Esophagus squamous epithelium (tissue), 5 donors: ENCODE results near the gene PIM2. TPM values are rescaled to one million over a fixed set of nuclear protein-coding genes. Genes with fewer than 3 reads are reported as not detected.

Experiments used
- DNase-seq: peaks from one replicate; lab custom pipeline; 2025; lab: John Stamatoyannopoulos, UW
- H3K27ac ChIP-seq, 4 donors: fragments of 200-600 bp; sonication (generic); one replicate each; pipeline ENCODE4 v1.5.1; 2016 to 2019; ENCODE audit warnings: mild to moderate bottlenecking in 1 of 4
- H3K27me3 ChIP-seq, 4 donors: fragments of 200-600 bp; sonication (generic); 1 replicate in 3 of 4; 2 replicates in 1 of 4; pipeline versions ENCODE4 v1.5.1 to v1.6.0; 2017 to 2021; ENCODE audit warnings: antibody characterized with exemption in 1 of 4
- H3K36me3 ChIP-seq, 3 donors: fragments of 200-600 bp; sonication (generic); one replicate each; pipeline ENCODE4 v1.5.1; 2016 to 2019
- H3K4me1 ChIP-seq, 3 donors: fragments of 200-600 bp; sonication (generic); one replicate each; pipeline ENCODE4 v1.5.1; 2017 to 2019
- H3K4me3 ChIP-seq, 4 donors: fragments of 200-600 bp; sonication (generic); 1 replicate in 3 of 4; 2 replicates in 1 of 4; pipeline ENCODE4 v1.5.1; 2016 to 2019; ENCODE audit warnings: mild to moderate bottlenecking in 2 of 4, moderate library complexity in 1 of 4
- H3K9me3 ChIP-seq, 3 donors: fragments of 200-600 bp; sonication (generic); one replicate each; pipeline ENCODE4 v1.5.1; 2016 to 2019
- CTCF ChIP-seq, 6 experiments: fragments of 450-650 bp in 4 of 6; fragments of 200-600 bp in 2 of 6; sonication (generic) in 2 of 6; IDR thresholded peaks; one replicate each; pipeline ENCODE4 v1.5.1; 2016 to 2019; ENCODE audit warnings: antibody characterized with exemption in 6 of 6, mild to moderate bottlenecking in 4 of 6, moderate library complexity in 4 of 6
- POLR2A ChIP-seq, 4 donors: fragments of 450-650 bp; IDR thresholded peaks; one replicate each; pipeline ENCODE4 v1.6.1; 2017; ENCODE audit warnings: antibody characterized with exemption in 4 of 4, mild to moderate bottlenecking in 4 of 4, moderate library complexity in 3 of 4
- WGBS, 2 donors: methylation state at CpG; one replicate each; pipeline ENCODE4 v1.1.5; 2018; 5-methylcytosine and 5-hydroxymethylcytosine counted together
- intact Hi-C: fragments of 100-400 bp; cut with DNase I; formaldehyde crosslinking; loops from one replicate; pipeline ENCODE4 v1.15.0; 2022
- total RNA-seq, 4 donors: library from RNA; depleted of rRNA; stranded (reverse); fragments of >200 nt; gene quantifications; one replicate each; pipeline ENCODE4 v1.1.0, GENCODE V29; 2016
- donor health status: DM: yes; HTN: yes; CAD: no.

PIM2 gene
- total RNA-seq, 4 donors from 2014 or later = 3.3 to 9.7 (median 7.6) TPM

GRCh38 chrX:48908600-48908999 lies 10.2 kb downstream of the PIM2 start:
- H3K4me1 ChIP-seq = peaks cover 0 to 27% (median 0%) of the 10 kb centered on the region in 3 donors
- no peaks in the 10 kb centered on the region for H3K9me3 ChIP-seq
- H3K27ac ChIP-seq = no peak overlapping the region
- TF ChIP-seq POLR2A (IDR thresholded peaks at IDR 0.05) (no peak), CTCF (IDR thresholded peaks at IDR 0.05) (no peak)
- peaks cover 0 to 57% (median 0%) of the 10 kb centered on the region in 3 donors for H3K36me3 ChIP-seq
- no peak for DNase-seq
- intact Hi-C loops = no loop called here
- WGBS, 2 donors = 71 to 80% methylated on average over 1 of the region's 1 CpG
- no peaks in the 10 kb centered on the region for H3K27me3 ChIP-seq
- H3K4me3 ChIP-seq = no peak overlapping the region

GRCh38 chrX:48905090-48905790 lies 13.6 kb downstream of the PIM2 start:
- 79% methylated on average over 9 of the region's 20 CpGs; no CpG with 5 or more reads in 1 of the 2 donors for WGBS, 2 donors
- Histone ChIP-seq H3K27ac (no peak overlapping the region), H3K9me3 (no peaks in the 10 kb centered on the region), H3K4me3 (no peak overlapping the region), H3K4me1 (peaks cover 0 to 6% (median 0%) of the 10 kb centered on the region in 3 donors), H3K27me3 (no peaks in the 10 kb centered on the region), H3K36me3 (peaks cover 0 to 88% (median 3%) of the 10 kb centered on the region in 3 donors)
- DNase-seq = no peak
- intact Hi-C loops = no loop called here
- TF ChIP-seq POLR2A (IDR thresholded peaks at IDR 0.05) (no peak), CTCF (IDR thresholded peaks at IDR 0.05) (no peak)

GRCh38 chrX:48904626-48905025 lies 14.2 kb downstream of the PIM2 start:
- WGBS, 2 donors = 60 to 80% methylated on average over 1 to 5 of the region's 14 CpGs
- H3K27ac ChIP-seq = no peak overlapping the region
- intact Hi-C loops = no loop called here
- H3K36me3 ChIP-seq = peaks cover 0 to 88% (median 3%) of the 10 kb centered on the region in 3 donors
- DNase-seq = no peak
- no peaks in the 10 kb centered on the region for H3K27me3 ChIP-seq
- no peak overlapping the region for H3K4me3 ChIP-seq
- H3K4me1 ChIP-seq = peaks cover 0 to 3% (median under 1%) of the 10 kb centered on the region in 3 donors
- TF ChIP-seq CTCF (IDR thresholded peaks at IDR 0.05) (no peak), POLR2A (IDR thresholded peaks at IDR 0.05) (no peak)
- no peaks in the 10 kb centered on the region for H3K9me3 ChIP-seq

GRCh38 chrX:48904180-48904579 lies 14.6 kb downstream of the PIM2 start:
- 55 to 75% methylated on average over 2 to 5 of the region's 8 CpGs for WGBS, 2 donors
- H3K36me3 ChIP-seq = peaks cover 0 to 88% (median 3%) of the 10 kb centered on the region in 3 donors
- intact Hi-C loops = no loop called here
- no peak overlapping the region for H3K27ac ChIP-seq
- no peaks in the 10 kb centered on the region for H3K9me3 ChIP-seq
- no peak for DNase-seq
- no peaks in the 10 kb centered on the region for H3K27me3 ChIP-seq
- no peak overlapping the region for H3K4me3 ChIP-seq
- TF ChIP-seq CTCF (IDR thresholded peaks at IDR 0.05) = no peak
- TF ChIP-seq POLR2A (IDR thresholded peaks at IDR 0.05) = no peak
- H3K4me1 ChIP-seq = peaks cover 0 to 8% (median 5%) of the 10 kb centered on the region in 3 donors

GRCh38 chrX:48903290-48903689 lies 15.5 kb downstream of the PIM2 start:
- H3K4me1 ChIP-seq = peaks cover 0 to 17% (median 8%) of the 10 kb centered on the region in 3 donors
- H3K9me3 ChIP-seq = no peaks in the 10 kb centered on the region
- intact Hi-C loops = no loop called here
- peaks cover 0 to 79% (median 3%) of the 10 kb centered on the region in 3 donors for H3K36me3 ChIP-seq
- H3K4me3 ChIP-seq = no peak overlapping the region
- TF ChIP-seq CTCF (IDR thresholded peaks at IDR 0.05) (no peak), POLR2A (IDR thresholded peaks at IDR 0.05) (no peak)
- WGBS, 2 donors = 70 to 73% methylated on average over 2 to 6 of the region's 6 CpGs
- H3K27me3 ChIP-seq = no peaks in the 10 kb centered on the region
- DNase-seq = no peak
- no peak overlapping the region for H3K27ac ChIP-seq
